IMR-90 (cell line): ENCODE measurements around the gene TTLL4.

ENCODE experiments used
- BHLHE40 ChIP-seq: fragments of 150-350 bp; IDR thresholded peaks from 2 replicates; pipeline ENCODE4 v1.6.1; 2016; ENCODE audit warnings: mild to moderate bottlenecking, low read depth, low read length
- CEBPB ChIP-seq: IDR thresholded peaks from 2 replicates; pipeline ENCODE4 v1.6.1; 2012; ENCODE audit warnings: low read depth, low read length, improper control_type of control experiment
- CHD1 ChIP-seq: IDR thresholded peaks from 2 replicates; pipeline ENCODE4 v1.6.1; 2012; ENCODE audit warnings: low read depth, low read length, improper control_type of control experiment
- CTCF ChIP-seq: conservative IDR thresholded peaks from 2 replicates; pipeline ENCODE4 v1.5.1; 2012; ENCODE audit warnings: mild to moderate bottlenecking, low read depth, low read length, improper control_type of control experiment
- MAFK ChIP-seq: IDR thresholded peaks from 2 replicates; pipeline ENCODE4 v1.6.1; 2012; ENCODE audit warnings: low read depth, low read length, improper control_type of control experiment
- NFE2L2 ChIP-seq: fragments of 150-350 bp; IDR thresholded peaks from 2 replicates; pipeline ENCODE4 v1.6.1; 2016; ENCODE audit warnings: low read depth, mild to moderate bottlenecking, low read length
- POLR2A ChIP-seq: IDR thresholded peaks from 2 replicates; pipeline ENCODE4 v1.6.1; 2012; ENCODE audit warnings: mild to moderate bottlenecking, low read depth, low read length
- RAD21 ChIP-seq: IDR thresholded peaks from 2 replicates; pipeline ENCODE4 v1.6.1; 2012; ENCODE audit warnings: low read length, improper control_type of control experiment
- RFX5 ChIP-seq: IDR thresholded peaks from 2 replicates; pipeline ENCODE4 v1.8.0; 2012; ENCODE audit warnings: low read depth, mild to moderate bottlenecking, low read length, moderate library complexity
- SMC3 ChIP-seq: fragments of 150-350 bp; IDR thresholded peaks from 2 replicates; pipeline ENCODE4 v1.6.1; 2016; ENCODE audit warnings: low read depth, mild to moderate bottlenecking, antibody characterized with exemption, low read length, moderate library complexity
- USF2 ChIP-seq: fragments of 150-350 bp; IDR thresholded peaks from 2 replicates; pipeline ENCODE4 v1.6.1; 2017; ENCODE audit warnings: mild to moderate bottlenecking, antibody characterized with exemption, low read length, low read depth
- TF ChIP-seq, protein P1 (sequence below): fragments of 150-350 bp; IDR thresholded peaks from 2 replicates; pipeline ENCODE4 v1.6.1; 2016; ENCODE audit warnings: low read depth, mild to moderate bottlenecking, low read length, moderate library complexity, borderline replicate concordance

DNA sequence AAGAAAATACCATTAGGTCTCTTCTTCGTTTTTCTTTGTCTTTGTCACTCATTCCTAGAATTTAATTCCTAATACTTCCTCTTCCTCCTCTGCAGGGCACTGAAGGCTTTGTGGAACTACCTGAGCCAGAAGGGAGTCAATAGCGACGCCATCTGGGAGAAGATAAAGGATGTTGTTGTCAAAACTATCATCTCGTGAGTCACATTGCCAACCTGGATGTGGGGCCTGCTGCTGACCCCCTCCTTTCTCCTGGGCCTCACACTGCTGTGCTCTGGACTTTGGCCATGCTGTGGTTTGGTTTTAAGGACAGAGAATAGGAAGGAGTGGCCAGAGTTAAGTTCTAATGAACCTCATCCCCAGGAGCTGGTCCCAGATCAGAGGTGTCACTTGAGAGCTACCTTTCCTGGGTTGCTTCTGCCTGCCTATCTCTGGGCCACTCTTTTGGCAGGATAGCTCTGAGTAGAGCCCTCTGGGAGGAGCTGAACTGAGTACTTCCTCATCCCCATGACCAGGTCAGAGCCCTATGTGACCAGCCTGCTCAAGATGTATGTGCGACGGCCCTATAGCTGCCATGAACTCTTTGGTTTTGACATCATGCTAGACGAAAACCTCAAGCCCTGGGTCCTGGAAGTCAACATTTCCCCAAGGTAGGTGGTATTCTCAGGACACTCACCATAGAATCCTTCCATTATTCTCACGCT, 38.3 kb downstream of the TTLL4 start:
- TF ChIP-seq CTCF (no peak), RFX5 (no peak), POLR2A (no peak), USF2 (no peak), CHD1 (no peak), CEBPB (no peak), SMC3 (no peak), MAFK (no peak), NFE2L2 (no peak), BHLHE40 (no peak), RAD21 (no peak)
- TF ChIP-seq, protein P1, sequence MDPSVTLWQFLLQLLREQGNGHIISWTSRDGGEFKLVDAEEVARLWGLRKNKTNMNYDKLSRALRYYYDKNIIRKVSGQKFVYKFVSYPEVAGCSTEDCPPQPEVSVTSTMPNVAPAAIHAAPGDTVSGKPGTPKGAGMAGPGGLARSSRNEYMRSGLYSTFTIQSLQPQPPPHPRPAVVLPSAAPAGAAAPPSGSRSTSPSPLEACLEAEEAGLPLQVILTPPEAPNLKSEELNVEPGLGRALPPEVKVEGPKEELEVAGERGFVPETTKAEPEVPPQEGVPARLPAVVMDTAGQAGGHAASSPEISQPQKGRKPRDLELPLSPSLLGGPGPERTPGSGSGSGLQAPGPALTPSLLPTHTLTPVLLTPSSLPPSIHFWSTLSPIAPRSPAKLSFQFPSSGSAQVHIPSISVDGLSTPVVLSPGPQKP = no peak
